CD4-positive, alpha-beta T cell (primary cell): Measurements from ENCODE around the gene ELP1. TPM values are rescaled to one million over a fixed set of nuclear protein-coding genes. Genes with fewer than 3 reads are reported as not detected.

Experiments
- ATAC-seq: fragments of 200-7000 bp; cut with Tn5 transposase; one replicate; pipeline ENCODE4 v1.10.0; 2022; ENCODE audit warnings: mild to moderate bottlenecking; ENCODE audit not compliant: poor library complexity
- CTCF ChIA-PET: fragments of 350-600 bp; sonication (Branson Sonifier 250); formaldehyde crosslinking; loops from one replicate; lab custom pipeline; 2021; ENCODE audit warnings: antibody characterized with exemption, inconsistent platforms; lab: Charles Lee
- POLR2A ChIA-PET: fragments of 350-600 bp; sonication (Branson Sonifier 250); formaldehyde crosslinking; loops from one replicate; lab custom pipeline; 2021; ENCODE audit warnings: antibody characterized with exemption, inconsistent platforms; lab: Charles Lee
- DNase-seq, 14 experiments: peaks; one replicate each; pipeline ENCODE4 v3.0.0-alpha.2; 2013 to 2020; ENCODE audit warnings: mixed read lengths in 2 of 14
- H3K27ac ChIP-seq, 2 donors: one replicate each; pipeline versions ENCODE4 v1.5.1 to v1.7.0; 2013; ENCODE audit warnings: low read length in 2 of 2, low read depth in 1 of 2, mild to moderate bottlenecking in 1 of 2
- H3K27me3 ChIP-seq, 2 experiments: 1 replicate in 1 of 2; 2 replicates in 1 of 2; pipeline versions ENCODE4 v1.6.1 to v1.7.0; 2013; ENCODE audit warnings: low read length in 2 of 2, control low read depth in 1 of 2, mild to moderate bottlenecking in 1 of 2, moderate library complexity in 1 of 2; ENCODE audit not compliant: insufficient read depth in 2 of 2, control insufficient read depth in 1 of 2
- H3K36me3 ChIP-seq: one replicate; pipeline ENCODE4 v1.6.1; 2013; ENCODE audit warnings: low read length, control low read depth; ENCODE audit not compliant: insufficient read depth
- H3K4me1 ChIP-seq: one replicate; pipeline ENCODE4 v1.6.1; 2013; ENCODE audit warnings: low read length, control low read depth; ENCODE audit not compliant: insufficient read depth
- H3K4me3 ChIP-seq: one replicate; pipeline ENCODE4 v1.5.1; 2013; ENCODE audit warnings: mild to moderate bottlenecking, low read length, moderate library complexity
- H3K9me3 ChIP-seq, 2 experiments: 1 replicate in 1 of 2; 2 replicates in 1 of 2; pipeline versions ENCODE4 v1.6.1 to v1.7.0; 2013; ENCODE audit warnings: low read length in 2 of 2, mild to moderate bottlenecking in 2 of 2, control low read depth in 1 of 2, moderate library complexity in 1 of 2; ENCODE audit not compliant: control insufficient read depth in 1 of 2, insufficient read depth in 1 of 2
- H3K27ac Mint-ChIP-seq: one replicate; pipeline ENCODE4 v1.8.0; 2020; ENCODE audit warnings: mixed read lengths
- H3K27me3 Mint-ChIP-seq: one replicate; pipeline ENCODE4 v1.8.0; 2021; ENCODE audit warnings: mixed read lengths
- H3K36me3 Mint-ChIP-seq: one replicate; pipeline ENCODE4 v1.8.0; 2021; ENCODE audit warnings: low read depth, mixed read lengths
- H3K4me1 Mint-ChIP-seq: one replicate; pipeline ENCODE4 v1.8.0; 2021; ENCODE audit warnings: low read depth, mixed read lengths
- H3K4me3 Mint-ChIP-seq: one replicate; pipeline ENCODE4 v1.8.0; 2020; ENCODE audit warnings: mild to moderate bottlenecking, mixed read lengths
- H3K9me3 Mint-ChIP-seq: one replicate; pipeline ENCODE4 v1.8.0; 2020; ENCODE audit warnings: mixed read lengths
- intact Hi-C, 2 experiments: fragments of 100-400 bp; cut with DNase I in 1 of 2; cut with micrococcal nuclease in 1 of 2; formaldehyde crosslinking; loops; one replicate each; pipeline versions ENCODE4 v1.15.1 to v1.9.0; 2023 to 2025; cut with DNase I, micrococcal nuclease
- total RNA-seq, 174 experiments: library from RNA in 2 of 174; stranded (reverse) in 2 of 174; gene quantifications; one replicate each; pipeline ENCODE4 v1.2.3 and lab custom pipeline; 2021 to 2026
- TF ChIP-seq, protein P1 (sequence below): fragments of 200-600 bp; IDR thresholded peaks from one replicate; pipeline ENCODE4 v1.8.0; 2022; ENCODE audit warnings: antibody characterized with exemption, mild to moderate bottlenecking

Gene ELP1
- total RNA-seq, 2 experiments from 2014 or later = 19.2 to 20.8 TPM

DNA sequence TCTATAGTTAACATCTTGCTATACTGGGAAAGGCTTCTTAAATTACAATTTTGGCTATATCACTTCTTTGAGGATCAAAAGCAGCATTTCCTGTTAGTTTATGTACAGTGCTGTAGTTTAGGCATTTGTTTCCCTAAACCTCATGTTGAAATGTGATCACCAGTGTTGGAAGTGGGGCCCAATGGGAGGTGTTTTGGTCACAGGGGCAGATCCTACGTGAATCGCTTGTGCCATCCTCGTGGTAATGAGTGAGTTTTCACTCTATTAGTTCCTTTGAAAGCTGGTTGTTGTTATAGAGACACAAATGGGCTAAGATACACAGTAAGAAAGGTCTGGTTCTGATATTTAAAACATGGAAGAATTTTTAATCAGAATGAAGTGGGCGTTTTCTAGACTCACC, 66.1 kb downstream of the ELP1 start:
- no peak overlapping the region for H3K27ac ChIP-seq
- no peak for DNase-seq
- Mint-ChIP-seq H3K27ac (no peak overlapping the region), H3K4me1 (no peaks in the 10 kb centered on the region), H3K4me3 (no peak overlapping the region), H3K27me3 (no peaks in the 10 kb centered on the region), H3K36me3 (peaks cover 58% of the 10 kb centered on the region), H3K9me3 (no peaks in the 10 kb centered on the region)
- no peaks in the 10 kb centered on the region for H3K27me3 ChIP-seq
- H3K4me1 ChIP-seq = no peaks in the 10 kb centered on the region
- peaks cover 0 to 5% of the 10 kb centered on the region in 2 experiments for H3K9me3 ChIP-seq
- H3K4me3 ChIP-seq = no peak overlapping the region
- intact Hi-C loops = no loop called here
- peaks cover 33% of the 10 kb centered on the region for H3K36me3 ChIP-seq
- ATAC-seq = no peak
- CTCF ChIA-PET = no interaction called here
- TF ChIP-seq, protein P1, sequence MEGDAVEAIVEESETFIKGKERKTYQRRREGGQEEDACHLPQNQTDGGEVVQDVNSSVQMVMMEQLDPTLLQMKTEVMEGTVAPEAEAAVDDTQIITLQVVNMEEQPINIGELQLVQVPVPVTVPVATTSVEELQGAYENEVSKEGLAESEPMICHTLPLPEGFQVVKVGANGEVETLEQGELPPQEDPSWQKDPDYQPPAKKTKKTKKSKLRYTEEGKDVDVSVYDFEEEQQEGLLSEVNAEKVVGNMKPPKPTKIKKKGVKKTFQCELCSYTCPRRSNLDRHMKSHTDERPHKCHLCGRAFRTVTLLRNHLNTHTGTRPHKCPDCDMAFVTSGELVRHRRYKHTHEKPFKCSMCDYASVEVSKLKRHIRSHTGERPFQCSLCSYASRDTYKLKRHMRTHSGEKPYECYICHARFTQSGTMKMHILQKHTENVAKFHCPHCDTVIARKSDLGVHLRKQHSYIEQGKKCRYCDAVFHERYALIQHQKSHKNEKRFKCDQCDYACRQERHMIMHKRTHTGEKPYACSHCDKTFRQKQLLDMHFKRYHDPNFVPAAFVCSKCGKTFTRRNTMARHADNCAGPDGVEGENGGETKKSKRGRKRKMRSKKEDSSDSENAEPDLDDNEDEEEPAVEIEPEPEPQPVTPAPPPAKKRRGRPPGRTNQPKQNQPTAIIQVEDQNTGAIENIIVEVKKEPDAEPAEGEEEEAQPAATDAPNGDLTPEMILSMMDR = no peak
- POLR2A ChIA-PET = no interaction called here

DNA sequence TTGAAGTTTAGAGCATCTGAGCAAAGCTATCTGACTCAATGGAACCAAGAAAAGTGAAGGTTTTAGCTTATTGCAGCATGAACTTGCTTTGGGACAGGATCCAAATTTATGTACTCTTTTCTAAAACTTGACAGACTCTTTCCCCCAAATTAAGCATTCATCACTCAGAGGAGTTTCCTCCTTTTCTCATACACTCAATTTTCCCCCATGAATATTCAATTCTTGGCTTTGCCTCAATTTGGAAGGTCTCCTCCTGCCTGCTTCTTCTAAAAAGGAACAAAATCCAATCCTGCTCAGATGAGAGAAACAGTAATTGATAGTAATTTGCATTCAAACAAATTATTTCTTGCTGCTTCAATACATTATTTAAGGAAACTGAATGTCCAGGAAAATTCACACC, 66.8 kb downstream of the ELP1 start:
- peaks cover 52% of the 10 kb centered on the region for H3K36me3 Mint-ChIP-seq
- Histone ChIP-seq H3K9me3 (no peaks in the 10 kb centered on the region), H3K36me3 (peaks cover 29% of the 10 kb centered on the region), H3K27me3 (no peaks in the 10 kb centered on the region), H3K4me1 (no peaks in the 10 kb centered on the region), H3K4me3 (no peak overlapping the region), H3K27ac (no peak overlapping the region)
- ChIA-PET POLR2A (no interaction called here), CTCF (no interaction called here)
- DNase-seq = no peak
- H3K4me1 Mint-ChIP-seq = no peaks in the 10 kb centered on the region
- H3K4me3 Mint-ChIP-seq = no peak overlapping the region
- H3K27me3 Mint-ChIP-seq = no peaks in the 10 kb centered on the region
- ATAC-seq = no peak
- TF ChIP-seq, protein P1 = no peak
- intact Hi-C loops = no loop called here
- H3K27ac Mint-ChIP-seq = no peak overlapping the region
- no peaks in the 10 kb centered on the region for H3K9me3 Mint-ChIP-seq

DNA sequence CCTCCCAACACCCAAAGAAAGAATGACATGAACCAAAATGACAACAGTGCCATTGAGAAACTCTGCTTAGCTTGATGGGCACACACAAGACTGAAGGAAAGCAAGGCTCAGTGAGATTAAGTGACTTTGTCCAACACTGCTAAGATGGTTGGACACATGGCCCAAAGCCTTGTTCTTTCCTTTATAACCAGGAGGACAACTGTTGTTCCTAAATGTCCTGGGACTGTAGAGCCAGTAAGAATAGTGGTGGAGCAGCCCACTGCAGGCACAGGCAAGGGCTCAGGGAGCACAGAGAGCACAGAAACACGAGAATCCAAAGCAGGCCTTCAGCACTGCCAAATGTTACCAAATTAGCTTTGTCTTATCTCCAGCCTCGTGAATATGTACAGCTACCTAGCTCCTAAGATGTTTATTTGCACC, 67.9 kb downstream of the ELP1 start:
- Mint-ChIP-seq H3K27ac (no peak overlapping the region), H3K27me3 (no peaks in the 10 kb centered on the region), H3K4me3 (no peak overlapping the region), H3K36me3 (peaks cover 41% of the 10 kb centered on the region), H3K9me3 (no peaks in the 10 kb centered on the region), H3K4me1 (no peaks in the 10 kb centered on the region)
- ATAC-seq = no peak
- Histone ChIP-seq H3K4me3 (no peak overlapping the region), H3K27ac (no peak overlapping the region), H3K9me3 (no peaks in the 10 kb centered on the region), H3K4me1 (no peaks in the 10 kb centered on the region), H3K27me3 (no peaks in the 10 kb centered on the region), H3K36me3 (peaks cover 19% of the 10 kb centered on the region)
- no peak for DNase-seq
- intact Hi-C loops = no loop called here
- ChIA-PET CTCF (no interaction called here), POLR2A (no interaction called here)
- TF ChIP-seq, protein P1 = no peak
